ENCODE measurements around the gene FHOD3.

- TF ChIP-seq CTCF (IDR thresholded peaks at IDR 0.05) (no peak), POLR2A (IDR thresholded peaks at IDR 0.05) (no peak)
These were observed 111.1 kb downstream of the FHOD3 start for GRCh38 chr18:36408606-36409005.
